DOHH2 (cell line): ENCODE data around the gene YTHDC2.

ENCODE experiments used
- EZH2phosphoT487 ChIP-seq: fragments of 200-600 bp; sonication (generic); IDR thresholded peaks from 2 replicates; pipeline ENCODE4 v1.6.1; 2017; ENCODE audit warnings: borderline replicate concordance, mild to moderate bottlenecking, antibody characterized with exemption, low read length, moderate library complexity, mixed read lengths
- TF ChIP-seq, protein P1 (sequence below): fragments of 200-600 bp; sonication (generic); IDR thresholded peaks from one replicate; pipeline ENCODE4 v1.5.1; 2014; ENCODE audit warnings: antibody characterized with exemption, mild to moderate bottlenecking, low read depth, low read length; ENCODE audit not compliant: poor library complexity, severe bottlenecking

DNA sequence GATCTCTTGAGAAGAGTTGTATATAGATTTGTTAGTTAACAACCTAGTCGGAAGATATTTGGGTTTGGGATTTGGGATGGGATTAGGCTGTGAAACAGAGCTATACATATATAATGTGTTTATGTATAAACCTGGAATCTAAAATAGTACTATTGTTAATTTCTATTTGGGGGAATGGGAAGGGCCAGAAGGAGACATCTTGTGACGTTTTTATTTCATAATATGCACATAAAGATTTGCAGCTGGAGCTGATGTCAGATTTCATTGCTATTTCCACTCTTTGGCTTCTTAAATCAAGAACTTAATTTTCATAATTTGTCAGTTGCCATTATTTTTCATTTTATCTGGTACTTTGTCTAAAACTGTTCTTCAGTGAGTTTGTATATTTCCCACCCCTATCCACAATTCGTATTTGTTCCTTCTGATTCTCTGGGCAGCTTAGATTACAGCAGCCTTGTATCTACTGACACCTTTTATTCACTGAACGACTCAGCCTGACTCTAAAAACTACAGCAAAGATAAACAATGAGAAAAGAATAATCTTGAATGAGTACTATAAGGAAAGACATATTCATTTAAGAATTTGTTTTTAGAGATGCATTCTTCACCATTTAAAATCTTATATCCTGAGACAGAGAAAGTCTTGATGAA is 86.9 kb downstream of the YTHDC2 start:
- TF ChIP-seq, protein P1, sequence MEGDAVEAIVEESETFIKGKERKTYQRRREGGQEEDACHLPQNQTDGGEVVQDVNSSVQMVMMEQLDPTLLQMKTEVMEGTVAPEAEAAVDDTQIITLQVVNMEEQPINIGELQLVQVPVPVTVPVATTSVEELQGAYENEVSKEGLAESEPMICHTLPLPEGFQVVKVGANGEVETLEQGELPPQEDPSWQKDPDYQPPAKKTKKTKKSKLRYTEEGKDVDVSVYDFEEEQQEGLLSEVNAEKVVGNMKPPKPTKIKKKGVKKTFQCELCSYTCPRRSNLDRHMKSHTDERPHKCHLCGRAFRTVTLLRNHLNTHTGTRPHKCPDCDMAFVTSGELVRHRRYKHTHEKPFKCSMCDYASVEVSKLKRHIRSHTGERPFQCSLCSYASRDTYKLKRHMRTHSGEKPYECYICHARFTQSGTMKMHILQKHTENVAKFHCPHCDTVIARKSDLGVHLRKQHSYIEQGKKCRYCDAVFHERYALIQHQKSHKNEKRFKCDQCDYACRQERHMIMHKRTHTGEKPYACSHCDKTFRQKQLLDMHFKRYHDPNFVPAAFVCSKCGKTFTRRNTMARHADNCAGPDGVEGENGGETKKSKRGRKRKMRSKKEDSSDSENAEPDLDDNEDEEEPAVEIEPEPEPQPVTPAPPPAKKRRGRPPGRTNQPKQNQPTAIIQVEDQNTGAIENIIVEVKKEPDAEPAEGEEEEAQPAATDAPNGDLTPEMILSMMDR = no peak
- no peak for TF ChIP-seq EZH2phosphoT487
